ENCODE measurements around the gene ZBTB2. TPM values are rescaled to one million over a fixed set of nuclear protein-coding genes. Genes with fewer than 3 reads are reported as not detected.
"Not testable (repeated sequence)": the region's sequence is repeated elsewhere in the genome, so short reads cannot be mapped to it uniquely, and the experiment has no call there.

ZBTB2 gene
- total and polyA plus RNA-seq, 4 experiments from 2014 or later = 19.6 to 29.5 (median 26.7) TPM

DNA sequence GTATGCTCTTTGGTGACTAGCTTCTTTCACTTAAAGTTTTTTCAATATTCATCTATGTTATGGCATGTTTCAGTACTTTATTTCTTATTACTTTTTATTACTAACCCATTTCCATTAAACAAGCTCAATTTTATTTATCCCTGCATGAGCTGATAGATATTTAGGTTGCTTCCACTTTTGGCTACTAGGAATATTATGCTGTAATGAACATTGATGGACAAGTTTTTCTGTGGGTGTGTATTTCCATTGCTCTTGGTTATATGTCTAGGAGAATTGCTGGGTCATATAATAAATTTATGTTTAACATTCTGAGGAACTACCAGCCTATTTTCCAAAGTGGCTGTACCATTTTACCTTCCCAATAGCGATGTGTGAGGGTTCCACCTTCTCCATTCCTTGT, 69.9 kb downstream of the ZBTB2 start:
- Histone ChIP-seq H3K9me3 (ENCODE audit: control insufficient read depth in 1 of 2, low read length in 2 of 2) (no peaks in the 10 kb centered on the region), H3K36me3 (ENCODE audit: insufficient read depth, low read length) (no peaks in the 10 kb centered on the region), H3K4me1 (ENCODE audit: insufficient read depth, low read length) (peaks cover 16% of the 10 kb centered on the region), H3K4me3 (ENCODE audit: low read length in 2 of 2) (no peak overlapping the region), H3K27ac (ENCODE audit: low read depth, low read length) (no peak overlapping the region), H3K27me3 (ENCODE audit: insufficient read depth, low read length) (peaks cover 7% of the 10 kb centered on the region)
- intact Hi-C loops (cut with micrococcal nuclease) = loop anchor here (10.0 kb wide), 1 partner anchor 907 kb away; no protein-coding TSS in a partner anchor
- no peaks in the 10 kb centered on the region for H3K9me3 Mint-ChIP-seq
- ChIA-PET POLR2A (ENCODE audit: partially characterized antibody) (interaction anchor here (0.6 kb wide), 1 partner anchor 299 kb away, joined by 3 read pairs; no protein-coding TSS in a partner anchor), CTCF (ENCODE audit: partially characterized antibody) (interaction anchor here (1.1 to 20.7 kb wide), 5 partner anchors 13 to 504 kb away, joined by 4 to 860 read pairs (median 7); no protein-coding TSS in a partner anchor)
- no peaks in the 10 kb centered on the region for H3K36me3 Mint-ChIP-seq
- no peak for DNase-seq
- no peak overlapping the region for H3K4me3 Mint-ChIP-seq
- H3K27ac Mint-ChIP-seq = no peak overlapping the region
- H3K27me3 Mint-ChIP-seq = peaks cover 17 to 37% of the 10 kb centered on the region in 2 donors
- H3K4me1 Mint-ChIP-seq = peaks cover 11 to 25% (median 20%) of the 10 kb centered on the region in 4 donors

DNA sequence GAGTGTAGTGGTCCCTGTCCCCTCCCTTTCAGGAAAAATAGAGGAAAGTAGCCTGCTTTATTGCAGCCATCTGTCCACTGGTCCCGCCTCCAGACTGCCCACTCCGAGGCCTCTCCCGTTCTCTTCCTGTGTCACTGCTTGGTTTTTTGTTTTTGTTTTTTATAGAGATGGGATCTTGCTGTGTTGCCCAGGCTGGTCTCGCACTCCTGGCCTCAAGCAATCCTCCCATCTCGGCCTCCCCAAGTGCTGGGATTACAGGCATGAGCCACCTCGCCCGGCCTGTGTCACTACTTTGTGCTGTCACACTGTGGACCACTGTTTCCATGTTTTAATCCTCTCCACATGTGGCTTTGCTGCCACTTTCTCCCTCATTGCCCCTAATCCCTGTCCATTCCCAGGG, 71.2 kb downstream of the ZBTB2 start:
- peaks cover 0 to 12% (median 3%) of the 10 kb centered on the region in 8 donors for H3K9me3 Mint-ChIP-seq
- H3K4me1 ChIP-seq (ENCODE audit: insufficient read depth, low read length) = peaks cover 5% of the 10 kb centered on the region
- H3K4me1 Mint-ChIP-seq = peaks cover 7 to 15% (median 11%) of the 10 kb centered on the region in 4 donors
- intact Hi-C loops (cut with micrococcal nuclease) = loop anchor here (10.0 kb wide), 1 partner anchor 905 kb away; no protein-coding TSS in a partner anchor
- H3K27me3 Mint-ChIP-seq = peaks cover 12 to 28% of the 10 kb centered on the region in 2 donors
- H3K9me3 ChIP-seq (ENCODE audit: control insufficient read depth in 1 of 2, low read length in 2 of 2) = no peaks in the 10 kb centered on the region
- no peak overlapping the region for H3K27ac ChIP-seq (ENCODE audit: low read depth, low read length)
- ChIA-PET CTCF (ENCODE audit: partially characterized antibody) (interaction anchor here (20.7 kb wide), 1 partner anchor 427 kb away, joined by 860 read pairs; no protein-coding TSS in a partner anchor), POLR2A (ENCODE audit: partially characterized antibody) (no interaction called here)
- H3K27me3 ChIP-seq (ENCODE audit: insufficient read depth, low read length) = no peaks in the 10 kb centered on the region
- DNase-seq = no peak
- no peaks in the 10 kb centered on the region for H3K36me3 ChIP-seq (ENCODE audit: insufficient read depth, low read length)
- H3K4me3 Mint-ChIP-seq = no peak overlapping the region
- no peak overlapping the region for H3K4me3 ChIP-seq (ENCODE audit: low read length in 2 of 2)
- H3K27ac Mint-ChIP-seq = no peak overlapping the region
- H3K36me3 Mint-ChIP-seq = no peaks in the 10 kb centered on the region

DNA sequence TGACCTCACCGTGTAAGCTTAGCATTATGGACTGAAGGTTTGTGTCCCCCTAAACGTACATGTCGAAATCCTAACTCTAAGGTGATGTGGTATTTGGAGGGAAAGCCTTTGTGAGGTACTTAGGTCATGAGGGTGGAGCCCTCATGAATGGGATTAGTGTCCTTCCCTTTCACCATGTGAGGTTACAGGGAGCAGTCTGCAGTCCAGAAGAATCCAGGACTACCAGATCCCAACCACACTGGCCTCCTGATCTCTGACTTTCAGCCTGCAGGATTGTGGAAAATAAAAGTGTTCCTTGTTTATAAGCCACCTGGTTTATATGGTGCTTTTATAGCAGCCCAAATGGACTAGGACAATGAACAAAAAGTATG, 73.4 kb downstream of the ZBTB2 start:
- DNase-seq = no peak
- Histone ChIP-seq H3K36me3 (ENCODE audit: insufficient read depth, low read length) (no peaks in the 10 kb centered on the region), H3K9me3 (ENCODE audit: control insufficient read depth in 1 of 2, low read length in 2 of 2) (no peaks in the 10 kb centered on the region), H3K4me3 (ENCODE audit: low read length in 2 of 2) (no peak overlapping the region), H3K27ac (ENCODE audit: low read depth, low read length) (no peak overlapping the region), H3K4me1 (ENCODE audit: insufficient read depth, low read length) (no peaks in the 10 kb centered on the region), H3K27me3 (ENCODE audit: insufficient read depth, low read length) (no peaks in the 10 kb centered on the region)
- ChIA-PET CTCF (ENCODE audit: partially characterized antibody) (interaction anchor here (0.9 to 3.4 kb wide), 6 partner anchors 8 to 429 kb away, joined by 3 to 17 read pairs (median 5); no protein-coding TSS in a partner anchor), POLR2A (ENCODE audit: partially characterized antibody) (no interaction called here)
- H3K27ac Mint-ChIP-seq = no peak overlapping the region
- peaks cover 0 to 14% (median 3%) of the 10 kb centered on the region in 8 donors for H3K9me3 Mint-ChIP-seq
- intact Hi-C loops (cut with micrococcal nuclease) = no loop called here
- no peak overlapping the region for H3K4me3 Mint-ChIP-seq
- H3K27me3 Mint-ChIP-seq = peaks cover 8 to 16% of the 10 kb centered on the region in 2 donors
- H3K36me3 Mint-ChIP-seq = no peaks in the 10 kb centered on the region
- no peaks in the 10 kb centered on the region for H3K4me1 Mint-ChIP-seq

DNA sequence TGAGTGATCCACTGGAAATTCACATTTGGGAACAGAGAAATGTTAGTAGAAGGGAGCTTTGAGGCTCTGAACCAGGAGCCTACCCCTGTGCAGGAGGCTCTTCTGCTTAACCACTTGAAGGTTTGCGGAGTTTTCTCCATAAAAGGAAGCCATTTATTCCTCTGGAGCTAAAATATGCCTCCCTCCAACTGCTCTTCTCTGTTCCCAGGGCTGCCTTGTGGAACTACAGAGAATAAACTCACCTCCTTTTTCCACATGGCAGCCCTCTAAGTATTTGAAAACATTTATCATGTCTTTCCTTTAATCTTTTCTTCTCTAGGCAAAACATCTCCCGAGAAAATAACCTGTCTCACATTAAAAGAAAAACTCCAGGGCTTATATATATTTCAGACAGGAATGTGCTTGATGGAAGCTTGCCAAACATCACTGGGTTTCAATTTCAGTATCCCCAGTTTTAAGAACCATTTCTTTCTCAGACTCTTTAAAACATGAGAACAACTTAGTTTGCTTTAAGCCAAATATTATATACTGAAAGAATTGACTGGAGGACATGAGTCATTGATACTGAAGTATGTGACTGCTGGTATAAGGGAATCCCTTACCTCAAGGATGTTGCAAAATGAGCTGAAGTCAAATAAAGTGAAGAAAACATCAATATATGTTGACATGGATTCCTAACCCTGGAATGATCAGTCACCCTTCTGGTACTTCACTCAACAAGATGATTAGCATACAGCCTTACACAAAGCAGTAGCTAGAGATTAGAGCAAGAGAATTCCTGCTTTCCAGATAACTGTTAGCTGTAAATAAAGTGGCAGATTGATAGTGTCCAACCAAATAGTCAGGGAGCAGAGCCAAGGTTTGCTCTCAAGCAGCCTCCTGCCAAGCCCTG, 74.0 kb downstream of the ZBTB2 start:
- CTCF ChIA-PET (ENCODE audit: partially characterized antibody) = interaction anchor here (0.9 to 3.4 kb wide), 5 partner anchors 9 to 428 kb away, joined by 3 to 17 read pairs (median 5); no protein-coding TSS in a partner anchor
- H3K36me3 ChIP-seq (ENCODE audit: insufficient read depth, low read length) = no peaks in the 10 kb centered on the region
- H3K27ac Mint-ChIP-seq = no peak overlapping the region

DNA sequence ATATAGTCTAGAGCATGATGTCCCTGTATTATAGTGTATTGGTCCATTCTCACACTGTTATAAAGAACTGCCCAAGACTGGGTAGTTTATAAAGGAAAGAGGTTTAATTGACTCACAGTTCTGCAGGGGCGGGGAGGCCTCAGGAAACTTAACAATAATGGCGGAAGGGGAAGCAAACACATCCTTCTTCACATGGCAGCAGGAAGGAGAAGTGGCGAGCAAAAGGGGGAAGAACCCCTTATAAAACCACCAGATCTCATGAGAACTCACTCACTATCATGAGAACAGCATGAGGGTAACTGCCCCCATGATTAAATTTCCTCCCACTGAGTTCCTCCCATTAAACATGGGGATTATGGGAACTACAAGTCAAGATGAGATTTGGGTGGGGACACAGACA, 75.7 kb downstream of the ZBTB2 start:
- H3K9me3 Mint-ChIP-seq = peaks cover 0 to 14% (median 3%) of the 10 kb centered on the region in 8 donors
- H3K27me3 ChIP-seq (ENCODE audit: insufficient read depth, low read length); H3K27ac Mint-ChIP-seq; H3K9me3 ChIP-seq (ENCODE audit: control insufficient read depth in 1 of 2, low read length in 2 of 2); H3K27me3 Mint-ChIP-seq; H3K4me1 ChIP-seq (ENCODE audit: insufficient read depth, low read length); H3K4me1 Mint-ChIP-seq; H3K4me3 Mint-ChIP-seq; POLR2A ChIA-PET (ENCODE audit: partially characterized antibody); intact Hi-C loops (cut with micrococcal nuclease); H3K36me3 Mint-ChIP-seq; CTCF ChIA-PET (ENCODE audit: partially characterized antibody); H3K4me3 ChIP-seq (ENCODE audit: low read length in 2 of 2); H3K27ac ChIP-seq (ENCODE audit: low read depth, low read length); DNase-seq; H3K36me3 ChIP-seq (ENCODE audit: insufficient read depth, low read length): not testable (repeated sequence)

More for the DNA sequence above, 74.0 kb downstream of the ZBTB2 start:
- Histone ChIP-seq H3K4me1 (ENCODE audit: insufficient read depth, low read length) (no peaks in the 10 kb centered on the region), H3K27me3 (ENCODE audit: insufficient read depth, low read length) (no peaks in the 10 kb centered on the region), H3K9me3 (ENCODE audit: control insufficient read depth in 1 of 2, low read length in 2 of 2) (no peaks in the 10 kb centered on the region), H3K27ac (ENCODE audit: low read depth, low read length) (no peak overlapping the region), H3K4me3 (ENCODE audit: low read length in 2 of 2) (no peak overlapping the region)
- POLR2A ChIA-PET (ENCODE audit: partially characterized antibody) = no interaction called here
- DNase-seq = no peak
- Mint-ChIP-seq H3K27me3 (peaks cover 3 to 10% of the 10 kb centered on the region in 2 donors), H3K4me1 (no peaks in the 10 kb centered on the region), H3K9me3 (peaks cover 0 to 14% (median 3%) of the 10 kb centered on the region in 8 donors), H3K4me3 (no peak overlapping the region), H3K36me3 (no peaks in the 10 kb centered on the region)
- intact Hi-C loops (cut with micrococcal nuclease) = no loop called here

Other genes starting within 250 kb of the ZBTB2 start
- gene AKAP12, start 151.6 kb downstream of the ZBTB2 start, total RNA-seq = 1 to 10 TPM in 1 of 2 experiments, under 1 TPM in 1; 0.96 to 1.1 TPM
- gene AKAP12, start 151.6 kb downstream of the ZBTB2 start, polyA plus RNA-seq = not detected
- gene RMND1, start 60.6 kb upstream of the ZBTB2 start, total RNA-seq = 10 to 100 TPM; 17.0 to 17.5 TPM
- 10 to 100 TPM in 1 of 2 donors, 1 to 10 TPM in 1; 6.3 to 13.1 TPM for gene RMND1, start 60.6 kb upstream of the ZBTB2 start, polyA plus RNA-seq
- under 1 TPM in 1 of 2 experiments, not detected in 1; 0.23 TPM for gene CCDC170, start 102.5 kb upstream of the ZBTB2 start, total RNA-seq
- under 1 TPM in 1 of 2 donors, not detected in 1; 0.11 TPM for gene CCDC170, start 102.5 kb upstream of the ZBTB2 start, polyA plus RNA-seq

Data from CD4-positive, alpha-beta memory T cell (primary cell).